ENCODE results near the gene CISH. TPM values are rescaled to one million over a fixed set of nuclear protein-coding genes. Genes with fewer than 3 reads are reported as not detected.
A peak's percentile ranks its signal among the peaks of the same experiment; 100 is the strongest.

CISH gene
- total and polyA plus RNA-seq, 7 experiments from 2014 or later, result 10.9 to 486 (median 47.5) TPM

GRCh38 chr3:50610181-50610971 is 1.2 kb downstream of the CISH start:
- peak in 1 of 9 donors; percentile 33 for DNase-seq
- Histone ChIP-seq H3K9me3 (ENCODE audit: control insufficient read depth in 2 of 3, low read length in 3 of 3) (no peaks in the 10 kb centered on the region), H3K4me3 (ENCODE audit: low read length) (peak overlapping the region; percentile 93), H3K27me3 (ENCODE audit: control insufficient read depth in 2 of 2, insufficient read depth in 2 of 2, low read length in 2 of 2) (no peaks in the 10 kb centered on the region), H3K4me1 (ENCODE audit: control insufficient read depth in 2 of 2, insufficient read depth in 2 of 2, low read length in 2 of 2) (peaks cover 59 to 62% of the 10 kb centered on the region in 2 donors), H3K27ac (ENCODE audit: low read depth, low read length) (peak overlapping the region; percentile 93), H3K36me3 (ENCODE audit: control insufficient read depth in 2 of 3, insufficient read depth in 3 of 3, low read length in 3 of 3) (peaks cover 9 to 53% (median 22%) of the 10 kb centered on the region in 3 experiments)
- ChIA-PET POLR2A (interaction anchor here (0.6 to 25.1 kb wide), 7 partner anchors 10 to 1060 kb away, joined by 3 to 730 read pairs (median 4); partner anchors contain the start of genes C3orf18, DCAF1 and HEMK1), CTCF (interaction anchor here (0.8 to 13.9 kb wide), 7 partner anchors 9 to 1643 kb away, joined by 3 to 578 read pairs (median 7); partner anchors contain the start of genes C3orf18 and HEMK1)
- H3K4me1 Mint-ChIP-seq, result peaks cover 50 to 82% (median 65%) of the 10 kb centered on the region in 7 donors
- H3K27ac Mint-ChIP-seq, result peak overlapping the region; percentile 53 to 96 (median 93)
- no peak for ATAC-seq
- H3K4me3 Mint-ChIP-seq, result peak overlapping the region; percentile 83 to 98 (median 92)
- H3K9me3 Mint-ChIP-seq, result peaks cover 0 to 2% (median 0%) of the 10 kb centered on the region in 11 donors
- intact Hi-C loops (cut with micrococcal nuclease), result loop anchor here (2.0 to 10.0 kb wide), 6 partner anchors 108 to 1544 kb away; partner anchors contain the start of genes CACNA2D2 (in 1 of the 2), DUSP7 (in 1 of the 2), GNAI2 (in 1 of the 2) and HYAL3 (in 1 of the 2)
- peaks cover 0 to 2% (median 0%) of the 10 kb centered on the region in 5 donors for H3K27me3 Mint-ChIP-seq
- H3K36me3 Mint-ChIP-seq, result peaks cover 28 to 83% (median 32%) of the 10 kb centered on the region in 5 donors

- DNase-seq, result no peak
- peaks cover 65% of the 10 kb centered on the region in 2 donors for H3K4me1 ChIP-seq (ENCODE audit: control insufficient read depth in 2 of 2, insufficient read depth in 2 of 2, low read length in 2 of 2)
- H3K27me3 ChIP-seq (ENCODE audit: control insufficient read depth in 2 of 2, insufficient read depth in 2 of 2, low read length in 2 of 2), result no peaks in the 10 kb centered on the region
- peak overlapping the region; percentile 53 to 96 (median 93) for H3K27ac Mint-ChIP-seq
- peaks cover 51 to 88% (median 72%) of the 10 kb centered on the region in 7 donors for H3K4me1 Mint-ChIP-seq
- ChIA-PET CTCF (interaction anchor here (0.8 to 13.9 kb wide), 8 partner anchors 8 to 1644 kb away, joined by 3 to 578 read pairs (median 6); partner anchors contain the start of genes C3orf18 and HEMK1), POLR2A (interaction anchor here (0.9 to 25.1 kb wide), 5 partner anchors 10 to 1061 kb away, joined by 4 to 730 read pairs (median 101); partner anchors contain the start of genes C3orf18, DCAF1 and HEMK1)
- peaks cover 12 to 58% (median 25%) of the 10 kb centered on the region in 3 experiments for H3K36me3 ChIP-seq (ENCODE audit: control insufficient read depth in 2 of 3, insufficient read depth in 3 of 3, low read length in 3 of 3)
- H3K4me3 ChIP-seq (ENCODE audit: low read length), result peak overlapping the region; percentile 93
- peaks cover 0 to 2% (median 0%) of the 10 kb centered on the region in 11 donors for H3K9me3 Mint-ChIP-seq
- intact Hi-C loops (cut with micrococcal nuclease), result loop anchor here (2.0 to 10.0 kb wide), 6 partner anchors 107 to 1545 kb away; partner anchors contain the start of genes CACNA2D2 (in 1 of the 2), DUSP7 (in 1 of the 2), GNAI2 (in 1 of the 2) and HYAL3 (in 1 of the 2)
- peak overlapping the region; percentile 83 to 98 (median 92) for H3K4me3 Mint-ChIP-seq
- H3K36me3 Mint-ChIP-seq, result peaks cover 31 to 87% (median 34%) of the 10 kb centered on the region in 5 donors
- no peak for ATAC-seq
- peaks cover 0 to 2% (median 0%) of the 10 kb centered on the region in 5 donors for H3K27me3 Mint-ChIP-seq
- H3K9me3 ChIP-seq (ENCODE audit: control insufficient read depth in 2 of 3, low read length in 3 of 3), result no peaks in the 10 kb centered on the region
- peak overlapping the region; percentile 93 for H3K27ac ChIP-seq (ENCODE audit: low read depth, low read length)
These were observed 1.9 kb downstream of the CISH start for GRCh38 chr3:50609763-50610085.

- H3K27me3 ChIP-seq (ENCODE audit: control insufficient read depth in 2 of 2, insufficient read depth in 2 of 2, low read length in 2 of 2), result no peaks in the 10 kb centered on the region
- peaks cover 65 to 70% of the 10 kb centered on the region in 2 donors for H3K4me1 ChIP-seq (ENCODE audit: control insufficient read depth in 2 of 2, insufficient read depth in 2 of 2, low read length in 2 of 2)
- Mint-ChIP-seq H3K4me3 (peak overlapping the region; percentile 83 to 98 (median 92)), H3K36me3 (peaks cover 31 to 90% (median 34%) of the 10 kb centered on the region in 5 donors), H3K27me3 (peaks cover 0 to 2% (median 0%) of the 10 kb centered on the region in 5 donors), H3K27ac (peak overlapping the region; percentile 53 to 96 (median 93)), H3K4me1 (peaks cover 51 to 92% (median 73%) of the 10 kb centered on the region in 7 donors), H3K9me3 (no peaks in the 10 kb centered on the region)
- H3K4me3 ChIP-seq (ENCODE audit: low read length), result peak overlapping the region; percentile 93
- peaks cover 17 to 63% (median 25%) of the 10 kb centered on the region in 3 experiments for H3K36me3 ChIP-seq (ENCODE audit: control insufficient read depth in 2 of 3, insufficient read depth in 3 of 3, low read length in 3 of 3)
- intact Hi-C loops (cut with micrococcal nuclease), result no loop called here
- no peak for ATAC-seq
- peak overlapping the region; percentile 93 for H3K27ac ChIP-seq (ENCODE audit: low read depth, low read length)
- no peak for DNase-seq
- CTCF ChIA-PET, result interaction anchor here (0.9 to 13.9 kb wide), 7 partner anchors 8 to 1644 kb away, joined by 3 to 578 read pairs (median 7); partner anchors contain the start of genes C3orf18 and HEMK1
- POLR2A ChIA-PET, result interaction anchor here (0.9 to 25.1 kb wide), 7 partner anchors 9 to 1061 kb away, joined by 3 to 730 read pairs (median 4); partner anchors contain the start of genes C3orf18, DCAF1, HEMK1 and MANF
- no peaks in the 10 kb centered on the region for H3K9me3 ChIP-seq (ENCODE audit: control insufficient read depth in 2 of 3, low read length in 3 of 3)
These were observed 2.4 kb downstream of the CISH start for GRCh38 chr3:50609071-50609762.

- POLR2A ChIA-PET, result interaction anchor here (1.1 to 25.1 kb wide), 4 partner anchors 8 to 776 kb away, joined by 3 to 730 read pairs (median 256); partner anchors contain the start of genes C3orf18, HEMK1 and MANF
- no peak for DNase-seq
- H3K4me3 ChIP-seq (ENCODE audit: low read length), result peak overlapping the region; percentile 93
These were observed 3.3 kb downstream of the CISH start for GRCh38 chr3:50608278-50608677.

GRCh38 chr3:50607271-50608091 is 4.1 kb downstream of the CISH start:
- no peak for DNase-seq
- Mint-ChIP-seq H3K27me3 (peaks cover 0 to 2% (median 0%) of the 10 kb centered on the region in 5 donors), H3K4me3 (peak overlapping the region; percentile 83 to 98 (median 92)), H3K27ac (peak overlapping the region; percentile 45 to 96 (median 94)), H3K36me3 (peaks cover 31 to 85% (median 36%) of the 10 kb centered on the region in 5 donors), H3K9me3 (no peaks in the 10 kb centered on the region), H3K4me1 (peaks cover 59 to 92% (median 76%) of the 10 kb centered on the region in 7 donors)
- no peak for ATAC-seq
- intact Hi-C loops (cut with micrococcal nuclease), result no loop called here
- H3K9me3 ChIP-seq (ENCODE audit: control insufficient read depth in 2 of 3, low read length in 3 of 3), result no peaks in the 10 kb centered on the region
- peak overlapping the region; percentile 93 for H3K4me3 ChIP-seq (ENCODE audit: low read length)
- peaks cover 18 to 75% (median 25%) of the 10 kb centered on the region in 3 experiments for H3K36me3 ChIP-seq (ENCODE audit: control insufficient read depth in 2 of 3, insufficient read depth in 3 of 3, low read length in 3 of 3)
- H3K4me1 ChIP-seq (ENCODE audit: control insufficient read depth in 2 of 2, insufficient read depth in 2 of 2, low read length in 2 of 2), result peaks cover 65 to 70% of the 10 kb centered on the region in 2 donors
- peak overlapping the region; percentile 93 for H3K27ac ChIP-seq (ENCODE audit: low read depth, low read length)
- ChIA-PET POLR2A (interaction anchor here (7.6 to 25.1 kb wide), 3 partner anchors 8 to 34 kb away, joined by 101 to 730 read pairs (median 410); partner anchors contain the start of genes C3orf18 and HEMK1), CTCF (interaction anchor here (1.1 to 13.9 kb wide), 6 partner anchors 7 to 46 kb away, joined by 3 to 578 read pairs (median 11); partner anchors contain the start of genes C3orf18, HEMK1 and MAPKAPK3)
- no peaks in the 10 kb centered on the region for H3K27me3 ChIP-seq (ENCODE audit: control insufficient read depth in 2 of 2, insufficient read depth in 2 of 2, low read length in 2 of 2)

More at GRCh38 chr3:50608278-50608677, 3.3 kb downstream of the CISH start:
- H3K27ac Mint-ChIP-seq, result peak overlapping the region; percentile 45 to 96 (median 93)
- no peaks in the 10 kb centered on the region for H3K27me3 ChIP-seq (ENCODE audit: control insufficient read depth in 2 of 2, insufficient read depth in 2 of 2, low read length in 2 of 2)
- no peaks in the 10 kb centered on the region for H3K9me3 ChIP-seq (ENCODE audit: control insufficient read depth in 2 of 3, low read length in 3 of 3)
- ATAC-seq, result no peak
- CTCF ChIA-PET, result interaction anchor here (1.1 to 13.9 kb wide), 6 partner anchors 8 to 45 kb away, joined by 3 to 578 read pairs (median 4); partner anchors contain the start of genes C3orf18, HEMK1 and MAPKAPK3
- H3K36me3 ChIP-seq (ENCODE audit: control insufficient read depth in 2 of 3, insufficient read depth in 3 of 3, low read length in 3 of 3), result peaks cover 18 to 71% (median 25%) of the 10 kb centered on the region in 3 experiments
- peaks cover 52 to 92% (median 73%) of the 10 kb centered on the region in 7 donors for H3K4me1 Mint-ChIP-seq
- peak overlapping the region; percentile 83 to 98 (median 92) for H3K4me3 Mint-ChIP-seq
- H3K4me1 ChIP-seq (ENCODE audit: control insufficient read depth in 2 of 2, insufficient read depth in 2 of 2, low read length in 2 of 2), result peaks cover 65 to 70% of the 10 kb centered on the region in 2 donors
- peak overlapping the region; percentile 93 for H3K27ac ChIP-seq (ENCODE audit: low read depth, low read length)
- H3K27me3 Mint-ChIP-seq, result peaks cover 0 to 2% (median 0%) of the 10 kb centered on the region in 5 donors
- H3K9me3 Mint-ChIP-seq, result no peaks in the 10 kb centered on the region
- intact Hi-C loops (cut with micrococcal nuclease), result no loop called here
- peaks cover 31 to 91% (median 36%) of the 10 kb centered on the region in 5 donors for H3K36me3 Mint-ChIP-seq

All from naive thymus-derived CD4-positive, alpha-beta T cell (primary cell).